Loucy (cell line): ENCODE results near the gene RNU6-9.

ENCODE experiments used
- H2AFZ ChIP-seq: fragments of 200-600 bp; sonication (generic); 2 replicates; pipeline ENCODE4 v1.6.0; 2016; ENCODE audit warnings: antibody characterized with exemption, mild to moderate bottlenecking, low read length, moderate library complexity
- H3F3A ChIP-seq: fragments of 200-600 bp; 2 replicates; pipeline ENCODE4 v1.6.0; 2016; ENCODE audit warnings: antibody characterized with exemption, low read depth, mild to moderate bottlenecking
- H3K27me3 ChIP-seq: fragments of 200-600 bp; sonication (generic); 2 replicates; pipeline ENCODE4 v1.6.1; 2014; ENCODE audit warnings: low read length, mild to moderate bottlenecking; ENCODE audit not compliant: insufficient read depth, poor library complexity, severe bottlenecking
- H3K36me3 ChIP-seq: fragments of 200-600 bp; sonication (generic); 2 replicates; pipeline ENCODE4 v1.6.1; 2016; ENCODE audit warnings: low read length; ENCODE audit not compliant: insufficient read depth
- H3K4me1 ChIP-seq: fragments of 200-600 bp; sonication (generic); 2 replicates; pipeline ENCODE4 v1.5.1; 2014; ENCODE audit warnings: low read length, mild to moderate bottlenecking; ENCODE audit not compliant: insufficient read depth, poor library complexity, severe bottlenecking
- H3K4me2 ChIP-seq: fragments of 200-600 bp; sonication (generic); 2 replicates; pipeline ENCODE4 v1.6.0; 2014; ENCODE audit warnings: antibody characterized with exemption, low read length, low read depth, mild to moderate bottlenecking; ENCODE audit not compliant: poor library complexity, severe bottlenecking
- H3K4me3 ChIP-seq: fragments of 200-600 bp; sonication (generic); 2 replicates; pipeline ENCODE4 v1.5.1; 2014; ENCODE audit warnings: low read length, mild to moderate bottlenecking, mixed read lengths; ENCODE audit not compliant: poor library complexity, severe bottlenecking
- H3K79me2 ChIP-seq: fragments of 200-600 bp; sonication (generic); 2 replicates; pipeline ENCODE4 v1.6.1; 2014; ENCODE audit warnings: low read length; ENCODE audit not compliant: insufficient read depth
- H3K9ac ChIP-seq: fragments of 200-600 bp; sonication (generic); 2 replicates; pipeline ENCODE4 v1.6.0; 2014; ENCODE audit warnings: mild to moderate bottlenecking, low read depth, low read length, moderate library complexity; ENCODE audit not compliant: poor library complexity, severe bottlenecking
- H3K9me2 ChIP-seq: fragments of 200-600 bp; sonication (generic); replicated peaks from 2 replicates; pipeline ENCODE4 v1.6.1; 2016; ENCODE audit warnings: low read depth, low read length, mixed read lengths
- H3K9me3 ChIP-seq: fragments of 200-600 bp; sonication (generic); 2 replicates; pipeline ENCODE4 v1.6.1; 2014; ENCODE audit warnings: mild to moderate bottlenecking, antibody characterized with exemption, low read length, low read depth; ENCODE audit not compliant: insufficient read depth
- H4K20me1 ChIP-seq: fragments of 200-600 bp; sonication (generic); 2 replicates; pipeline ENCODE4 v1.6.0; 2014; ENCODE audit warnings: antibody characterized with exemption, low read length, mild to moderate bottlenecking; ENCODE audit not compliant: insufficient read depth, poor library complexity, severe bottlenecking
- CTCF ChIP-seq: fragments of 200-600 bp; sonication (generic); conservative IDR thresholded peaks from 2 replicates; pipeline ENCODE4 v1.5.1; 2014; ENCODE audit warnings: mild to moderate bottlenecking, antibody characterized with exemption, low read length
- EZH2phosphoT487 ChIP-seq: fragments of 200-600 bp; IDR thresholded peaks from 2 replicates; pipeline ENCODE4 v1.6.1; 2018; ENCODE audit warnings: antibody characterized with exemption, mild to moderate bottlenecking, moderate library complexity, borderline replicate concordance

Gene RNU6-9

GRCh38 chr19:850221-850978 lies 42.9 kb upstream of the RNU6-9 start:
- Histone ChIP-seq H3K9me3 (no peaks in the 10 kb centered on the region), H3K9me2 (no peaks in the 10 kb centered on the region), H3K36me3 (no peaks in the 10 kb centered on the region), H3K79me2 (no peaks in the 10 kb centered on the region), H4K20me1 (no peaks in the 10 kb centered on the region), H3K4me1 (no peaks in the 10 kb centered on the region), H3K4me3 (no peak overlapping the region), H3F3A (no peaks in the 10 kb centered on the region), H3K9ac (no peak overlapping the region), H3K27me3 (no peaks in the 10 kb centered on the region), H3K4me2 (no peak overlapping the region), H2AFZ (no peak overlapping the region)
- TF ChIP-seq CTCF: no peak
- TF ChIP-seq EZH2phosphoT487: no peak

- H3K4me3 ChIP-seq: no peak overlapping the region
- H3K27me3 ChIP-seq: no peaks in the 10 kb centered on the region
- no peaks in the 10 kb centered on the region for H4K20me1 ChIP-seq
- TF ChIP-seq CTCF: no peak
- TF ChIP-seq EZH2phosphoT487: no peak
- no peaks in the 10 kb centered on the region for H3F3A ChIP-seq
- H3K4me1 ChIP-seq: no peaks in the 10 kb centered on the region
- H3K9ac ChIP-seq: no peak overlapping the region
- H2AFZ ChIP-seq: no peak overlapping the region
- no peaks in the 10 kb centered on the region for H3K9me2 ChIP-seq
- H3K36me3 ChIP-seq: no peaks in the 10 kb centered on the region
- H3K9me3 ChIP-seq: no peaks in the 10 kb centered on the region
- no peak overlapping the region for H3K4me2 ChIP-seq
- H3K79me2 ChIP-seq: no peaks in the 10 kb centered on the region
These were observed 42.3 kb upstream of the RNU6-9 start for GRCh38 chr19:850979-851335.

GRCh38 chr19:852136-853013 lies 40.9 kb upstream of the RNU6-9 start, which contains the start of gene ELANE:
Gene ELANE (plus strand): TSS chr19:852303. CDS start chr19:852329, 26 bp downstream.
- Histone ChIP-seq H3K79me2 (no peaks in the 10 kb centered on the region), H3K4me2 (no peak within 1 kb of the TSS)

More at GRCh38 chr19:852136-853013, 40.9 kb upstream of the RNU6-9 start, which contains the start of gene ELANE:
- no peaks in the 10 kb centered on the region for H3F3A ChIP-seq
- H3K27me3 ChIP-seq: no peaks in the 10 kb centered on the region
- no peaks in the 10 kb centered on the region for H3K4me1 ChIP-seq
- H3K9me2 ChIP-seq: no peaks in the 10 kb centered on the region
- H3K36me3 ChIP-seq: no peaks in the 10 kb centered on the region
- no peaks in the 10 kb centered on the region for H4K20me1 ChIP-seq
- no peak within 1 kb of the TSS for H3K9ac ChIP-seq
- H3K4me3 ChIP-seq: no peak within 1 kb of the TSS
- no peaks in the 10 kb centered on the region for H3K9me3 ChIP-seq
- TF ChIP-seq CTCF: no peak
- no peak within 1 kb of the TSS for H2AFZ ChIP-seq
